ENCODE data around the gene CMPK1.

Gene CMPK1

DNA sequence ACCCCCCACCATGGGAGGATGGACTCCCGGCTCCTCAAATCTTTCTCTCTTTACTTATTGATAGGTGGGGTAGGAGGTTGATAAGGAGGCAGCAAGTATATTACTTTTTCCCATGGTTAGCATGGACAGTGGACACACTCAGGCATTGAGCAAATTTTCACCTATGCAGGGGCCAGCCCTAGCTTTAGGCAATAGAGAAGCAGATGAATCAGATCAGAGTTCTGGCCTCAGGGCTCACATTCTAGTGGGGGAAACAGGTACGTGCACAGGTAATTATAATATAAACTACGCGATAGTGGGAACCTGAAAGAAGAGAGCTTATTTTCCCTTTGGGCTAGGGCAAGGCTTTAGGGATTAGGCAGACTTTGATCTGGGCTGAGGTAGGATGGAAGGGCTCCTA is 69.0 kb downstream of the CMPK1 start:
- peaks cover 4% of the 10 kb centered on the region for H3K4me1 Mint-ChIP-seq
- no peak overlapping the region for H3K4me3 Mint-ChIP-seq
- peaks cover 26% of the 10 kb centered on the region for H3K27me3 Mint-ChIP-seq (ENCODE audit: low read depth)
- no peaks in the 10 kb centered on the region for H3K9me3 Mint-ChIP-seq
- TF ChIP-seq CTCF (IDR thresholded peaks at IDR 0.05; ENCODE audit: unreplicated experiment in 3 of 3): no peak
- no peaks in the 10 kb centered on the region for H3K36me3 Mint-ChIP-seq (ENCODE audit: low read depth)
- H3K27ac Mint-ChIP-seq: no peak overlapping the region

DNA sequence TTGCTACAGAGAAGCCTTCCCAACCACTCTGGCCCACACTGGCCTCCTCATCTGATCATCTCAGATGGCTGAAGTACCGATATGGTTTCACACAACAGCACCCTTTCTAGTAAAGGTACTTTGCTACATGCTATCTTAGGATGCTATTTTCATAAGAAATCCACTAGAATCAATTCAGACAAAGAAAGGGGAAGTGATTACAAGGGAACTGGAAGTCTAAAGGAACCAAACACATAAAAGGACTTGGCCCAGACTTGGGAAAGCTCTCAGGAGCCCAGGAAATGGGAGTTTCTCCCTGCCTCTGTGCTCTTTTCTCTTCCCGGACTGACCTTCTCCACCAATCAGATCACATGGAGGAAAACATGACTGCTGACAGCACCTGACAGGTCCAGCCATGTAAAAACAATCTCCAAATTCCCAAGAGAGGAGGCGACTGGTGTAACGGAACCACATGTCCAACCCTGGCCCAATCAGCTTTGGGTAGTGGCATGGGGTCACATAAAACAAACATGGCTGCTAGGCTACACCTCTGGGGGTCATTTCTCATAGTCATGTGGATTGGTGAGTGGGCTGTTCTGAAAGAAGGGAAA is 69.8 kb downstream of the CMPK1 start:
- peaks cover 8% of the 10 kb centered on the region for H3K4me1 Mint-ChIP-seq

DNA sequence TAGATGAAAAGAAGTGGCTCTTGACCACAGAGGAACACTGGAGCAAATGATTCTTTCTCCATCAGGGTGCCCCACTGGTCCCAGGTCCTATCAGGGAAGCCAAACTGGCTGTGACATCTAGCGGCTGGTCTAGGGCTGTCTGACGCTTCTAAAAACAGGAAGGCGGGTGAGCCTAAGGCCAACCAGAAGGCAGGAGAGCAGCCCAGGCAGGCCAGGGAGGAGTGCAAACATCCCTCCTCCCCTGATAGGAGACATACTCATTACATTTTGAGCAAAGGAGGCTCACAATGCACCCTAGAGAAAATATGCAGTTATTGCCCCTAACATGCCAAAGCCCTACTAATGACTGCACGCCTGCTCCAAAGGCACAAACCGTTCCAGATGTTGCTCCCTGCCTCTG is 72.1 kb downstream of the CMPK1 start:
- TF ChIP-seq CTCF (IDR thresholded peaks at IDR 0.05; ENCODE audit: unreplicated experiment in 3 of 3): no peak
- no peaks in the 10 kb centered on the region for H3K36me3 Mint-ChIP-seq (ENCODE audit: low read depth)
- H3K4me1 Mint-ChIP-seq: peaks cover 28% of the 10 kb centered on the region

More for the DNA sequence above, 69.8 kb downstream of the CMPK1 start:
- H3K27me3 Mint-ChIP-seq (ENCODE audit: low read depth): peaks cover 30% of the 10 kb centered on the region
- TF ChIP-seq CTCF (IDR thresholded peaks at IDR 0.05; ENCODE audit: unreplicated experiment in 3 of 3): no peak
- no peaks in the 10 kb centered on the region for H3K36me3 Mint-ChIP-seq (ENCODE audit: low read depth)
- no peaks in the 10 kb centered on the region for H3K9me3 Mint-ChIP-seq
- no peak overlapping the region for H3K27ac Mint-ChIP-seq
- H3K4me3 Mint-ChIP-seq: no peak overlapping the region

GRCh38 chr1:47406966-47407365 is 73.4 kb downstream of the CMPK1 start:
- Mint-ChIP-seq H3K27ac (no peak overlapping the region), H3K4me1 (peaks cover 34% of the 10 kb centered on the region), H3K36me3 (ENCODE audit: low read depth) (no peaks in the 10 kb centered on the region), H3K27me3 (ENCODE audit: low read depth) (peaks cover 44% of the 10 kb centered on the region), H3K4me3 (no peak overlapping the region), H3K9me3 (no peaks in the 10 kb centered on the region)
- no peak for TF ChIP-seq CTCF (IDR thresholded peaks at IDR 0.05; ENCODE audit: unreplicated experiment in 3 of 3)

More for the DNA sequence above, 72.1 kb downstream of the CMPK1 start:
- peak overlapping the region in 2 of 3 experiments; percentile 23 to 26 for H3K27ac Mint-ChIP-seq
- H3K4me3 Mint-ChIP-seq: no peak overlapping the region
- peaks cover 39% of the 10 kb centered on the region for H3K27me3 Mint-ChIP-seq (ENCODE audit: low read depth)
- H3K9me3 Mint-ChIP-seq: no peaks in the 10 kb centered on the region

DNA sequence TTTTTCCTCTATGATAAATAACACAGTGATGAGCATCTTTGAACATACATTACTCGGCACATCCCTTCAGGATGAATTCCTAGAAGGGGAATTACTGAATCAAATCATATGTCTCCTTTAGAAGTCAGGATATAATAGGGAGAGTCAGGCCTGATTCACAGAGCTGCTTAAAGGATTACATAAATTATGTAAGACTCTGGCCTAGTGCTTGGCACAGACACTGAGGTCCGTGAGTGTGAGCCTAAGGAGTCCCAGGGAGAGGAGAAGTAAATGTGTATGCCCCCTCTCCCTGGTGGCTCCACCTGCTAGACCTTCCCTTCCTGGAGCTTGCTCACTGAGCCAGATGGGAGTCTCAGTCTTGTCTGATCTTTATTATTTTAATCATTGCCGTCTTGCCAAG is 73.9 kb downstream of the CMPK1 start:
- no peak overlapping the region for H3K4me3 Mint-ChIP-seq
- H3K36me3 Mint-ChIP-seq (ENCODE audit: low read depth): no peaks in the 10 kb centered on the region
- H3K9me3 Mint-ChIP-seq: no peaks in the 10 kb centered on the region
- peaks cover 39% of the 10 kb centered on the region for H3K27me3 Mint-ChIP-seq (ENCODE audit: low read depth)
- H3K4me1 Mint-ChIP-seq: peaks cover 34% of the 10 kb centered on the region
- TF ChIP-seq CTCF (IDR thresholded peaks at IDR 0.05; ENCODE audit: unreplicated experiment in 3 of 3): no peak
- peak overlapping the region in 1 of 3 experiments; percentile 12 for H3K27ac Mint-ChIP-seq
